GM23338 (cell line): Measurements from ENCODE around the gene KDM6A. TPM values are rescaled to one million over a fixed set of nuclear protein-coding genes. Genes with fewer than 3 reads are reported as not detected.
"Not testable (repeated sequence)": the region's sequence is repeated elsewhere in the genome, so short reads cannot be mapped to it uniquely, and the experiment has no call there.

Source experiments
- ATAC-seq: fragments of 200-7000 bp; cut with Tn5 transposase; 3 replicates; pipeline ENCODE4 v1.9.1; 2020
- DNase-seq: peaks from one replicate; pipeline ENCODE4 v3.0.0-alpha.2; 2015; ENCODE audit warnings: low spot score
- H2AFZ ChIP-seq: fragments of 200-600 bp; sonication (generic); 2 replicates; pipeline ENCODE4 v1.8.0; 2016; ENCODE audit warnings: antibody characterized with exemption, mild to moderate bottlenecking, moderate library complexity
- H3F3A ChIP-seq: fragments of 200-600 bp; sonication (generic); replicated peaks from 2 replicates; pipeline ENCODE4 v1.8.0; 2017; ENCODE audit warnings: antibody characterized with exemption, mixed run types, low read depth
- H3K27ac ChIP-seq: fragments of 200-600 bp; sonication (generic); 2 replicates; pipeline ENCODE4 v1.6.1; 2016; ENCODE audit warnings: low read depth
- H3K27me3 ChIP-seq: fragments of 200-600 bp; sonication (generic); 2 replicates; pipeline ENCODE4 v1.8.0; 2016; ENCODE audit warnings: mild to moderate bottlenecking, mixed run types, moderate library complexity; ENCODE audit not compliant: insufficient read depth
- H3K36me3 ChIP-seq: fragments of 200-600 bp; sonication (generic); 2 replicates; pipeline ENCODE4 v1.8.0; 2016; ENCODE audit warnings: mild to moderate bottlenecking; ENCODE audit not compliant: insufficient read depth
- H3K4me1 ChIP-seq: fragments of 200-600 bp; sonication (generic); 2 replicates; pipeline ENCODE4 v1.8.0; 2016; ENCODE audit warnings: mild to moderate bottlenecking, moderate library complexity; ENCODE audit not compliant: insufficient read depth
- H3K4me2 ChIP-seq: fragments of 200-600 bp; sonication (generic); 2 replicates; pipeline ENCODE4 v1.7.1; 2017; ENCODE audit warnings: mixed run types
- H3K4me3 ChIP-seq: fragments of 200-600 bp; sonication (generic); 2 replicates; pipeline ENCODE4 v1.6.1; 2016; ENCODE audit warnings: mixed run types
- H3K79me2 ChIP-seq: fragments of 200-600 bp; sonication (generic); replicated peaks from 2 replicates; pipeline ENCODE4 v1.8.0; 2017; ENCODE audit warnings: mild to moderate bottlenecking; ENCODE audit not compliant: insufficient read depth
- H3K9me2 ChIP-seq: fragments of 200-600 bp; sonication (generic); 2 replicates; pipeline ENCODE4 v1.8.0; 2017; ENCODE audit not compliant: insufficient read depth
- H4K20me1 ChIP-seq: fragments of 200-600 bp; sonication (generic); replicated peaks from 2 replicates; pipeline ENCODE4 v1.8.0; 2017; ENCODE audit warnings: mild to moderate bottlenecking; ENCODE audit not compliant: insufficient read depth
- H3K27ac Mint-ChIP-seq: 2 replicates; pipeline ENCODE4 v1.8.0; 2020; ENCODE audit warnings: inconsistent platforms, mild to moderate bottlenecking, moderate library complexity, mixed read lengths
- H3K27me3 Mint-ChIP-seq: 3 replicates; pipeline ENCODE4 v1.8.0; 2022; ENCODE audit warnings: low read depth, mild to moderate bottlenecking, moderate library complexity, mixed read lengths, inconsistent platforms; ENCODE audit not compliant: insufficient read depth, poor library complexity
- H3K36me3 Mint-ChIP-seq: 3 replicates; pipeline ENCODE4 v1.8.0; 2021; ENCODE audit warnings: low read depth, mild to moderate bottlenecking, inconsistent platforms, moderate library complexity, mixed read lengths
- H3K4me1 Mint-ChIP-seq: 3 replicates; pipeline ENCODE4 v1.8.0; 2020; ENCODE audit warnings: mild to moderate bottlenecking, inconsistent platforms, mixed read lengths
- H3K4me3 Mint-ChIP-seq: 3 replicates; pipeline ENCODE4 v1.8.0; 2021; ENCODE audit warnings: moderate library complexity, mild to moderate bottlenecking, inconsistent platforms, mixed read lengths
- H3K9me3 Mint-ChIP-seq: 3 replicates; pipeline ENCODE4 v1.8.0; 2020; ENCODE audit warnings: moderate library complexity, mild to moderate bottlenecking, inconsistent platforms, mixed read lengths
- CREB1 ChIP-seq: fragments of 250-450 bp; sonication (Bioruptor Pico); IDR thresholded peaks from 2 replicates; pipeline ENCODE4 v1.5.0; 2020; ENCODE audit warnings: low read depth, mild to moderate bottlenecking, moderate library complexity
- ETS1 ChIP-seq: IDR thresholded peaks from 2 replicates; pipeline ENCODE4 v1.6.1; 2016; ENCODE audit warnings: antibody characterized with exemption
- EZH2 ChIP-seq: fragments of 200-600 bp; sonication (generic); IDR thresholded peaks from one replicate; pipeline ENCODE4 v1.8.0; 2017; ENCODE audit warnings: antibody characterized with exemption, mild to moderate bottlenecking, low read depth; ENCODE audit not compliant: unreplicated experiment
- EZH2phosphoT487 ChIP-seq: fragments of 200-600 bp; sonication (generic); IDR thresholded peaks from one replicate; pipeline ENCODE4 v1.8.1; 2018; ENCODE audit warnings: antibody characterized with exemption; ENCODE audit not compliant: unreplicated experiment
- JUNB ChIP-seq: IDR thresholded peaks from one replicate; pipeline ENCODE4 v1.6.1; 2016; ENCODE audit warnings: antibody characterized with exemption; ENCODE audit not compliant: unreplicated experiment
- NANOG ChIP-seq: IDR thresholded peaks from 2 replicates; pipeline ENCODE4 v1.6.1; 2016; ENCODE audit warnings: antibody characterized with exemption, borderline replicate concordance
- REST ChIP-seq: IDR thresholded peaks from one replicate; pipeline ENCODE4 v1.6.1; 2018; ENCODE audit warnings: antibody characterized with exemption; ENCODE audit not compliant: unreplicated experiment
- STAT1 ChIP-seq: IDR thresholded peaks from one replicate; pipeline ENCODE4 v1.6.1; 2016; ENCODE audit warnings: antibody characterized with exemption; ENCODE audit not compliant: unreplicated experiment
- ZNF114 ChIP-seq: fragments of 250-450 bp; sonication (Bioruptor Pico); IDR thresholded peaks from 2 replicates; pipeline ENCODE4 v1.5.0; 2020; ENCODE audit warnings: mild to moderate bottlenecking, moderate library complexity
- ZNF331 ChIP-seq: fragments of 250-450 bp; sonication (Bioruptor Pico); IDR thresholded peaks from 2 replicates; pipeline ENCODE4 v1.5.0; 2020; ENCODE audit warnings: low read depth, mild to moderate bottlenecking, moderate library complexity
- polyA plus RNA-seq: library from polyadenylated mRNA; unstranded; fragments of >200 nt; fragmentation: Nextera tagmentation; extraction: Ambion mirVana; gene quantifications from 2 replicates; pipeline ENCODE4 v1.2.1, GENCODE V29; 2016
- total RNA-seq: library from RNA; depleted of rRNA; stranded (reverse); fragments of >200 nt; shearing (Covaris generic); gene quantifications from 2 replicates; pipeline ENCODE4 v1.2.3, GENCODE V29; 2014

The KDM6A gene
- total and polyA plus RNA-seq, 2 experiments from 2014 or later, result 22.8 to 102 TPM

- ATAC-seq, result no peak
- TF ChIP-seq ZNF114 (CRISPR knock-in tag), result no peak
- peaks cover 9% of the 10 kb centered on the region; the same call in 2 of the 3 replicates for H3K9me3 Mint-ChIP-seq
These were observed 33.6 kb downstream of the KDM6A start for GRCh38 chrX:44906542-44906941.

GRCh38 chrX:44908153-44908552 is 35.2 kb downstream of the KDM6A start:
- no peaks in the 10 kb centered on the region; the same call in 1 of the 2 replicates for H4K20me1 ChIP-seq
- Mint-ChIP-seq H3K4me1 (peaks cover 24% of the 10 kb centered on the region), H3K27ac (no peak overlapping the region), H3K4me3 (no peak overlapping the region), H3K9me3 (peaks cover 15% of the 10 kb centered on the region; the same call in 2 of the 3 replicates), H3K36me3 (peaks cover 23% of the 10 kb centered on the region; the same call in 2 of the 3 replicates), H3K27me3 (no peaks in the 10 kb centered on the region)
- no peaks in the 10 kb centered on the region for H3K9me2 ChIP-seq
- no peak overlapping the region for H3K4me2 ChIP-seq
- no peak overlapping the region for H3K27ac ChIP-seq
- H3F3A ChIP-seq, result no peaks in the 10 kb centered on the region
- peaks cover 87% of the 10 kb centered on the region for H3K79me2 ChIP-seq
- H2AFZ ChIP-seq, result no peak overlapping the region
- H3K4me1 ChIP-seq, result peaks cover 14% of the 10 kb centered on the region
- DNase-seq (no peak), ATAC-seq (no peak)
- H3K36me3 ChIP-seq, result no peaks in the 10 kb centered on the region
- no peaks in the 10 kb centered on the region for H3K27me3 ChIP-seq
- no peak overlapping the region for H3K4me3 ChIP-seq
- TF ChIP-seq EZH2, result no peak

More at GRCh38 chrX:44906542-44906941, 33.6 kb downstream of the KDM6A start:
- H3K9me2 ChIP-seq, result no peaks in the 10 kb centered on the region
- H3K4me3 Mint-ChIP-seq, result no peak overlapping the region
- DNase-seq, result no peak
- H3K27ac ChIP-seq, result no peak overlapping the region
- H3K27me3 Mint-ChIP-seq, result no peaks in the 10 kb centered on the region
- H3K4me1 ChIP-seq, result peaks cover 14% of the 10 kb centered on the region
- H2AFZ ChIP-seq, result no peak overlapping the region
- no peak overlapping the region for H3K4me3 ChIP-seq
- H3K36me3 ChIP-seq, result no peaks in the 10 kb centered on the region
- H3K4me1 Mint-ChIP-seq, result peaks cover 26% of the 10 kb centered on the region
- H3K4me2 ChIP-seq, result no peak overlapping the region
- H3K79me2 ChIP-seq, result peaks cover 91% of the 10 kb centered on the region
- peaks cover 19% of the 10 kb centered on the region; the same call in 2 of the 3 replicates for H3K36me3 Mint-ChIP-seq
- H3K27me3 ChIP-seq, result no peaks in the 10 kb centered on the region
- no peak overlapping the region for H3K27ac Mint-ChIP-seq
- no peaks in the 10 kb centered on the region; the same call in 1 of the 2 replicates for H4K20me1 ChIP-seq
- no peaks in the 10 kb centered on the region for H3F3A ChIP-seq

- H3K27ac Mint-ChIP-seq, result no peak overlapping the region
- H3K36me3 ChIP-seq, result no peaks in the 10 kb centered on the region
- TF ChIP-seq JUNB (no peak), ETS1 (no peak), CREB1 (no peak), ZNF114 (CRISPR knock-in tag) (no peak), STAT1 (no peak), REST (no peak), EZH2phosphoT487 (no peak), NANOG (no peak), ZNF331 (CRISPR knock-in tag) (no peak)
- no peak overlapping the region for H3K27ac ChIP-seq
- H4K20me1 ChIP-seq, result no peaks in the 10 kb centered on the region; the same call in 1 of the 2 replicates
- no peak overlapping the region for H3K4me3 ChIP-seq
- H3F3A ChIP-seq, result no peaks in the 10 kb centered on the region
- H3K27me3 Mint-ChIP-seq, result peaks cover 2% of the 10 kb centered on the region
- H2AFZ ChIP-seq, result no peak overlapping the region
- peaks cover 9% of the 10 kb centered on the region for H3K4me1 ChIP-seq
- DNase-seq (no peak), ATAC-seq (no peak)
- peaks cover 15% of the 10 kb centered on the region; the same call in 2 of the 3 replicates for H3K9me3 Mint-ChIP-seq
- H3K79me2 ChIP-seq, result peaks cover 87% of the 10 kb centered on the region
- H3K4me2 ChIP-seq, result no peak overlapping the region
- no peaks in the 10 kb centered on the region for H3K27me3 ChIP-seq
- H3K4me3 Mint-ChIP-seq, result no peak overlapping the region
- H3K9me2 ChIP-seq, result no peaks in the 10 kb centered on the region
- H3K36me3 Mint-ChIP-seq, result peaks cover 23% of the 10 kb centered on the region; the same call in 2 of the 3 replicates
- H3K4me1 Mint-ChIP-seq, result peaks cover 17% of the 10 kb centered on the region
These were observed 35.8 kb downstream of the KDM6A start for GRCh38 chrX:44908827-44909226.

- peaks cover 87% of the 10 kb centered on the region for H3K79me2 ChIP-seq
- H3F3A ChIP-seq, H3K4me3 Mint-ChIP-seq, DNase-seq, H3K4me1 Mint-ChIP-seq, ATAC-seq, H4K20me1 ChIP-seq, H3K9me2 ChIP-seq, H2AFZ ChIP-seq, H3K27ac Mint-ChIP-seq, H3K27me3 ChIP-seq, H3K27me3 Mint-ChIP-seq, H3K4me3 ChIP-seq, H3K4me2 ChIP-seq, H3K27ac ChIP-seq, H3K4me1 ChIP-seq, H3K36me3 ChIP-seq: not testable (repeated sequence)
- Mint-ChIP-seq H3K9me3 (peaks cover 15% of the 10 kb centered on the region; the same call in 2 of the 3 replicates), H3K36me3 (peaks cover 26% of the 10 kb centered on the region; the same call in 2 of the 3 replicates)
These were observed 37.5 kb downstream of the KDM6A start for GRCh38 chrX:44910508-44910907.
